KMS-11 (cell line): ENCODE data around the gene GALNT2.

Experiments used
- H2AFZ ChIP-seq: fragments of 200-600 bp; sonication (generic); 2 replicates; pipeline ENCODE4 v1.6.1; 2016; ENCODE audit warnings: antibody characterized with exemption, mixed run types, low read depth
- H3K27ac ChIP-seq: fragments of 200-600 bp; sonication (generic); 2 replicates; pipeline ENCODE4 v1.6.1; 2016; ENCODE audit warnings: mild to moderate bottlenecking, mixed run types
- H3K27me3 ChIP-seq: fragments of 200-600 bp; sonication (generic); 2 replicates; pipeline ENCODE4 v1.6.1; 2017; ENCODE audit warnings: mild to moderate bottlenecking, low read depth, mixed run types, moderate library complexity; ENCODE audit not compliant: insufficient read depth
- H3K36me3 ChIP-seq: fragments of 200-600 bp; sonication (generic); 2 replicates; pipeline ENCODE4 v1.6.1; 2017; ENCODE audit warnings: mild to moderate bottlenecking, mixed run types; ENCODE audit not compliant: insufficient read depth
- H3K4me1 ChIP-seq: fragments of 200-600 bp; sonication (generic); 2 replicates; pipeline ENCODE4 v1.6.1; 2016; ENCODE audit warnings: mild to moderate bottlenecking, low read depth, mixed run types; ENCODE audit not compliant: poor library complexity, severe bottlenecking
- H3K4me2 ChIP-seq: fragments of 200-600 bp; sonication (generic); 2 replicates; pipeline ENCODE4 v1.7.0; 2016; ENCODE audit warnings: mild to moderate bottlenecking, mixed run types
- H3K4me3 ChIP-seq: fragments of 200-600 bp; sonication (generic); IDR thresholded peaks from 2 replicates; pipeline ENCODE4 v1.6.1; 2017; ENCODE audit warnings: low read depth, low read length, mixed read lengths; ENCODE audit not compliant: insufficient read depth
- H3K79me2 ChIP-seq: fragments of 200-600 bp; sonication (generic); 2 replicates; pipeline ENCODE4 v1.6.1; 2016; ENCODE audit warnings: low read depth, mixed run types; ENCODE audit not compliant: insufficient read depth
- H3K9ac ChIP-seq: fragments of 200-600 bp; sonication (generic); 2 replicates; pipeline ENCODE4 v1.6.1; 2016; ENCODE audit warnings: mild to moderate bottlenecking, mixed run types
- H4K20me1 ChIP-seq: fragments of 200-600 bp; sonication (generic); 2 replicates; pipeline ENCODE4 v1.6.1; 2016; ENCODE audit warnings: mild to moderate bottlenecking, mixed run types; ENCODE audit not compliant: insufficient read depth
- TF ChIP-seq, protein P1 (sequence below): fragments of 200-600 bp; sonication (generic); conservative IDR thresholded peaks from 2 replicates; pipeline ENCODE4 v1.6.1; 2017; ENCODE audit warnings: low read depth, mild to moderate bottlenecking, antibody characterized with exemption, low read length, moderate library complexity, mixed read lengths

Gene GALNT2

DNA sequence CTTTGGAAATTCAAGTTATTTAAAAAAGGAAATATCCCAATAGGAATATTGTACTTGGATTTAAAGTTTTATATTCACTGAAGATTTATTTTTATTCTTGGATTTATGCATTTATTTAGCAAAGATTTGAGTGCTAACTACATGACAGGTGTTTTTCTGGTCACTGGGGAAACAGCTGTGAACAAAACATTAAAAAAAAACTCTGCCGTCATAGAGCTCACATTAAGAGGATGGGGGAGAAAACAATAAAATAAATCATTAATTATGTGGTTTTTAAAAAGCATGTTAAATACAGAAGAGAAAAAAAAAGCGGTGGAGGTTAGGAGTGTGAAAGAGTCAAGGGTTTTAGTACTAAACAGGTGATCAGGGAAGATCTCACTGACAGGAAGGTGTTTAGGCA lies 149.9 kb downstream of the GALNT2 start:
- H3K9ac ChIP-seq = no peak overlapping the region
- no peak overlapping the region for H3K4me3 ChIP-seq
- no peak overlapping the region for H3K4me2 ChIP-seq
- H3K27me3 ChIP-seq = no peaks in the 10 kb centered on the region
- H2AFZ ChIP-seq = no peak overlapping the region
- no peak overlapping the region for H3K27ac ChIP-seq
- H3K4me1 ChIP-seq = peaks cover 30% of the 10 kb centered on the region
- H4K20me1 ChIP-seq = no peaks in the 10 kb centered on the region; the same call in 1 of the 2 replicates
- H3K79me2 ChIP-seq = peaks cover 57% of the 10 kb centered on the region
- TF ChIP-seq, protein P1, sequence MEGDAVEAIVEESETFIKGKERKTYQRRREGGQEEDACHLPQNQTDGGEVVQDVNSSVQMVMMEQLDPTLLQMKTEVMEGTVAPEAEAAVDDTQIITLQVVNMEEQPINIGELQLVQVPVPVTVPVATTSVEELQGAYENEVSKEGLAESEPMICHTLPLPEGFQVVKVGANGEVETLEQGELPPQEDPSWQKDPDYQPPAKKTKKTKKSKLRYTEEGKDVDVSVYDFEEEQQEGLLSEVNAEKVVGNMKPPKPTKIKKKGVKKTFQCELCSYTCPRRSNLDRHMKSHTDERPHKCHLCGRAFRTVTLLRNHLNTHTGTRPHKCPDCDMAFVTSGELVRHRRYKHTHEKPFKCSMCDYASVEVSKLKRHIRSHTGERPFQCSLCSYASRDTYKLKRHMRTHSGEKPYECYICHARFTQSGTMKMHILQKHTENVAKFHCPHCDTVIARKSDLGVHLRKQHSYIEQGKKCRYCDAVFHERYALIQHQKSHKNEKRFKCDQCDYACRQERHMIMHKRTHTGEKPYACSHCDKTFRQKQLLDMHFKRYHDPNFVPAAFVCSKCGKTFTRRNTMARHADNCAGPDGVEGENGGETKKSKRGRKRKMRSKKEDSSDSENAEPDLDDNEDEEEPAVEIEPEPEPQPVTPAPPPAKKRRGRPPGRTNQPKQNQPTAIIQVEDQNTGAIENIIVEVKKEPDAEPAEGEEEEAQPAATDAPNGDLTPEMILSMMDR = no peak
- no peaks in the 10 kb centered on the region for H3K36me3 ChIP-seq

DNA sequence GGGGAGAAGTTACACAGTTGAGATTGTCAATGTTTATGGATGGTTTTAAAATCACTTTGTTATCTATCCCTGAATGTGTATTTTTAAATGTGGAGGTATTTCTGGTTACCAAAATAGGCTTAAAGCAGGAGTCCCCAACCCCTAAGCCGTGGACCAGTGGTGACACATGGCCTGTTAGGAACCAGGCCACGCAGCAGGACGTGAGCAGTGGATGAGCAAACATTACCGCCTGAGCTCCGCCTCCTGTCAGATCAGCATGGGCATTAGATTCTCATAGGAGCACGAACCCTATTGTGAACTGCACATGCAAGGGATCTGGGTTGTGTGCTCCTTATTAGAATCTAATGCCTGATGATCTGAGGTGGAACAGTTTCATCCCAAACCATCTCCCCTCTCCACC lies 151.6 kb downstream of the GALNT2 start:
- TF ChIP-seq, protein P1 = no peak
- no peak overlapping the region for H3K9ac ChIP-seq
- no peaks in the 10 kb centered on the region for H3K36me3 ChIP-seq
- H4K20me1 ChIP-seq = no peaks in the 10 kb centered on the region; the same call in 1 of the 2 replicates
- H3K27ac ChIP-seq = no peak overlapping the region
- no peak overlapping the region for H3K4me3 ChIP-seq
- H3K79me2 ChIP-seq = peaks cover 58% of the 10 kb centered on the region
- no peaks in the 10 kb centered on the region for H3K27me3 ChIP-seq
- no peak overlapping the region for H3K4me2 ChIP-seq
- H3K4me1 ChIP-seq = peaks cover 16% of the 10 kb centered on the region
- H2AFZ ChIP-seq = no peak overlapping the region

DNA sequence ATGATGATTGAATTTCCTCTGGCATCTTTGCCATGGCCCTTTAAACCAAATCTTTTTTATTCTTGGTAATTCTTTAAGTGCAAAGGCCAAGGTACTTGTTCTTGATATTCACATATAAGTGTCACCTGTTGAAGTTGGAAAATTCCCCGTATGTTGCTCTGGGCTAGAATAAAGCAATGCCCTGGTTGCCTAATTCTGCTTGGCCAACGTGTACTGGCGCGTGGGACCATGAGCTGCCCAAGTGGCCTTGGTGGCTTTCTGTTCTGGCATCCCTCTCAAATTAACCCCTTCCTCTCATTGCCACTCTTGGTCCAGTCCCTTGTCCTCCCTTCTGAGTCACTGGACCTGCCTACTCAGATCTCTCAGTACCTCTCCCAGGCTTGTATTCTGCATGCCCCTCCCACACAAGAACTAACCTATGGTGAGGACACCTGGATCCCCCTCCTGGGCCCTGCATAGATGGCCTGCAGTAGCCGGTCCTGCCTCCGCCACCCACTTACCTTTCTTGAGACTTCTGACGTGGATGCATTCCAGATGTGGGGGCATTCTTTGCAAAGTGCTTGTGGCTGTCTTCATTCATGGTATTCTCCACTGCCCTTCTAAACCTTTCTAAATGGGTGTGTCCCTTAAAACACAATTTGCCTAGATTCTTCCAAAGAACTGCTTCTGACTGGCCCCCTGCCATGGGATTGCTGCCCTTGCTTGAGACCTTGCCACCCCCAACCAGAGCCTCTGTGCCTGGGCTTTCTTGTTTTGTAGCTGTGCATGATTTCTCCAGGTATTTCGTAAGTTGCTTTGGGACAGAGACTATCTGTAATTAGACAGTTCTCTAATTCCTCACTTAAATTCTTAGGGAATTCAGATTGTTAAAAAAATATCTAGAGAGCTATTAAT lies 152.4 kb downstream of the GALNT2 start:
- TF ChIP-seq, protein P1 = no peak
- no peaks in the 10 kb centered on the region for H3K36me3 ChIP-seq

DNA sequence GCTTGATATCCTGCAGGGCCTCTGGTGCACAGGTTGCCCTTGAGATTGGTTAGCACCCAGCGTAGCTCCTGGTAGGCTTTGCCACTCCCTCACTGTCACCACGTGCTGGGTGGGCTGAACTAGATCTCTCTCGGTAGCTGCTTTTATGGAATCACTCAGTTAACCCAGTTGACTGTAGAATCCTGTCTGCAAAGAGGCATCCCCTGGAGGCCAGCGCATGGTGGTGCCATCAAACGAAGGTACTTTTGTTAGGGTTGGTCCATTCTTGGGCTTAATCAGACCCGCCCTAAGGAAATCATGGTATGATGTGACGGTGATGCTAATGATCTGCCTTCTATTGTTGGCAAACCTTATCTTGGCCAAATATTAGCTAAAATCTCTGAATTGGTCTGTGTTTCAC lies 153.4 kb downstream of the GALNT2 start:
- Histone ChIP-seq H3K27ac (no peak overlapping the region), H3K79me2 (peaks cover 62% of the 10 kb centered on the region), H3K4me2 (no peak overlapping the region), H4K20me1 (no peaks in the 10 kb centered on the region; the same call in 1 of the 2 replicates), H3K36me3 (no peaks in the 10 kb centered on the region), H3K4me3 (no peak overlapping the region), H2AFZ (no peak overlapping the region), H3K9ac (no peak overlapping the region), H3K27me3 (no peaks in the 10 kb centered on the region), H3K4me1 (peaks cover 8% of the 10 kb centered on the region)
- TF ChIP-seq, protein P1 = no peak

More for the DNA sequence above, 152.4 kb downstream of the GALNT2 start:
- Histone ChIP-seq H3K4me3 (no peak overlapping the region), H3K4me2 (no peak overlapping the region), H3K79me2 (peaks cover 63% of the 10 kb centered on the region), H2AFZ (no peak overlapping the region), H3K4me1 (peaks cover 12% of the 10 kb centered on the region), H3K27ac (no peak overlapping the region), H3K9ac (no peak overlapping the region), H4K20me1 (no peaks in the 10 kb centered on the region; the same call in 1 of the 2 replicates), H3K27me3 (no peaks in the 10 kb centered on the region)
